CD4-positive, CD25-positive, alpha-beta regulatory T cell (primary cell): ENCODE results near the gene TPRX2. TPM values are rescaled to one million over a fixed set of nuclear protein-coding genes. Genes with fewer than 3 reads are reported as not detected.
"Not testable (repeated sequence)": the region's sequence is repeated elsewhere in the genome, so short reads cannot be mapped to it uniquely, and the experiment has no call there.

Experiments used
- ATAC-seq, 2 donors: fragments of 150-1000 bp; cut with Tn5 transposase; one replicate each; pipeline ENCODE4 v1.10.0; 2021; ENCODE audit warnings: low read depth in 2 of 2, moderate number of reproducible peaks in 2 of 2, moderate library complexity in 1 of 2
- DNase-seq, 3 donors: peaks; one replicate each; pipeline versions ENCODE4 v3.0.0 to v3.0.0-alpha.2; 2012 to 2022; ENCODE audit warnings: mixed read lengths in 1 of 3
- H3K27ac ChIP-seq: one replicate; pipeline ENCODE4 v1.7.0; 2013; ENCODE audit warnings: mild to moderate bottlenecking, low read length; ENCODE audit not compliant: insufficient read depth, poor library complexity, severe bottlenecking
- H3K27me3 ChIP-seq: one replicate; pipeline ENCODE4 v1.7.0; 2013; ENCODE audit warnings: low read length; ENCODE audit not compliant: control insufficient read depth, insufficient read depth
- H3K36me3 ChIP-seq: one replicate; pipeline ENCODE4 v1.7.0; 2013; ENCODE audit warnings: mild to moderate bottlenecking, low read length, moderate library complexity; ENCODE audit not compliant: control insufficient read depth, insufficient read depth
- H3K4me1 ChIP-seq: 2 replicates; pipeline ENCODE4 v1.7.0; 2013; ENCODE audit warnings: mild to moderate bottlenecking, low read length; ENCODE audit not compliant: insufficient read depth, control insufficient read depth, poor library complexity, severe bottlenecking
- H3K4me3 ChIP-seq: one replicate; pipeline ENCODE4 v1.7.0; 2013; ENCODE audit warnings: low read depth, mild to moderate bottlenecking, low read length, moderate library complexity
- H3K9me3 ChIP-seq, 2 experiments: 1 replicate in 1 of 2; 2 replicates in 1 of 2; pipeline ENCODE4 v1.7.0; 2013; ENCODE audit warnings: low read length in 2 of 2, mild to moderate bottlenecking in 1 of 2, moderate library complexity in 1 of 2; ENCODE audit not compliant: control insufficient read depth in 2 of 2
- H3K27ac Mint-ChIP-seq, 3 donors: one replicate each; pipeline ENCODE4 v1.8.0; 2020 to 2022; ENCODE audit warnings: mild to moderate bottlenecking in 3 of 3, mixed read lengths in 3 of 3, moderate library complexity in 2 of 3
- H3K27me3 Mint-ChIP-seq: one replicate; pipeline ENCODE4 v1.8.0; 2022; ENCODE audit warnings: mild to moderate bottlenecking, mixed read lengths
- H3K36me3 Mint-ChIP-seq: one replicate; pipeline ENCODE4 v1.8.0; 2020; ENCODE audit warnings: mixed read lengths
- H3K4me1 Mint-ChIP-seq, 4 donors: one replicate each; pipeline ENCODE4 v1.8.0; 2020 to 2022; ENCODE audit warnings: mixed read lengths in 4 of 4, mild to moderate bottlenecking in 1 of 4
- H3K4me3 Mint-ChIP-seq, 4 donors: one replicate each; pipeline ENCODE4 v1.8.0; 2020 to 2022; ENCODE audit warnings: mild to moderate bottlenecking in 4 of 4, mixed read lengths in 4 of 4, moderate library complexity in 3 of 4
- H3K9me3 Mint-ChIP-seq, 7 donors: one replicate each; pipeline ENCODE4 v1.8.0; 2020 to 2022; ENCODE audit warnings: mixed read lengths in 7 of 7, mild to moderate bottlenecking in 3 of 7, moderate library complexity in 2 of 7
- polyA plus RNA-seq, 4 donors: library from polyadenylated mRNA; unstranded; fragments of 300-500 nt; fragmentation: Illumina TruSeq; gene quantifications; one replicate each; pipeline ENCODE4 v1.2.3, GENCODE V29; 2021
- total RNA-seq: library from RNA; stranded (reverse); gene quantifications from one replicate; pipeline ENCODE4 v1.2.3, GENCODE V29; 2022

The TPRX2 gene
- total RNA-seq: not detected
- polyA plus RNA-seq: not detected

- not testable (repeated sequence) for H3K36me3 Mint-ChIP-seq, H3K9me3 ChIP-seq, H3K4me3 Mint-ChIP-seq, H3K27me3 Mint-ChIP-seq, H3K36me3 ChIP-seq, H3K9me3 Mint-ChIP-seq, H3K27ac ChIP-seq, H3K27me3 ChIP-seq, H3K4me3 ChIP-seq, ATAC-seq, DNase-seq, H3K4me1 Mint-ChIP-seq, H3K4me1 ChIP-seq, H3K27ac Mint-ChIP-seq
Measured at GRCh38 chr19:47858646-47859285, at the start of gene TPRX2. Gene TPRX2, plus strand, starts transcription at chr19:47859235. Its CDS starts 12 bp downstream, at chr19:47859247.

- no peak overlapping the region for H3K27ac Mint-ChIP-seq
- ATAC-seq (peak; percentile 52 to 55), DNase-seq (peak; percentile 55 to 58 (median 57))
- H3K27me3 Mint-ChIP-seq: peaks cover 6% of the 10 kb centered on the region
- Histone ChIP-seq H3K4me3 (no peak overlapping the region), H3K36me3 (no peaks in the 10 kb centered on the region), H3K4me1 (no peaks in the 10 kb centered on the region), H3K9me3 (no peaks in the 10 kb centered on the region), H3K27ac (no peak overlapping the region), H3K27me3 (no peaks in the 10 kb centered on the region)
- H3K4me3 Mint-ChIP-seq: no peak overlapping the region
- peaks cover 0 to 2% (median 0%) of the 10 kb centered on the region in 4 donors for H3K4me1 Mint-ChIP-seq
- no peaks in the 10 kb centered on the region for H3K36me3 Mint-ChIP-seq
- no peaks in the 10 kb centered on the region for H3K9me3 Mint-ChIP-seq
Measured at GRCh38 chr19:47813304-47813994, 45.6 kb upstream of the TPRX2 start.

- DNase-seq (no peak), ATAC-seq (no peak)
- H3K4me3 ChIP-seq: no peak overlapping the region
- Mint-ChIP-seq H3K4me3 (no peak overlapping the region), H3K27ac (no peak overlapping the region), H3K4me1 (peaks cover 0 to 2% (median 0%) of the 10 kb centered on the region in 4 donors), H3K27me3 (peaks cover 11% of the 10 kb centered on the region), H3K9me3 (no peaks in the 10 kb centered on the region), H3K36me3 (no peaks in the 10 kb centered on the region)
- no peak overlapping the region for H3K27ac ChIP-seq
- H3K9me3 ChIP-seq: no peaks in the 10 kb centered on the region
- H3K4me1 ChIP-seq: no peaks in the 10 kb centered on the region
- no peaks in the 10 kb centered on the region for H3K27me3 ChIP-seq
- H3K36me3 ChIP-seq: no peaks in the 10 kb centered on the region
Measured at GRCh38 chr19:47813995-47814328, 45.1 kb upstream of the TPRX2 start.

GRCh38 chr19:47816270-47816669, 42.8 kb upstream of the TPRX2 start:
- not testable (repeated sequence) for H3K4me3 ChIP-seq, H3K27ac ChIP-seq, DNase-seq, H3K4me3 Mint-ChIP-seq, H3K36me3 Mint-ChIP-seq, H3K9me3 Mint-ChIP-seq, ATAC-seq, H3K27me3 ChIP-seq, H3K27ac Mint-ChIP-seq, H3K9me3 ChIP-seq, H3K36me3 ChIP-seq, H3K4me1 Mint-ChIP-seq, H3K4me1 ChIP-seq
- H3K27me3 Mint-ChIP-seq: peaks cover 25% of the 10 kb centered on the region

GRCh38 chr19:47818221-47818620, 40.8 kb upstream of the TPRX2 start:
- H3K27me3 Mint-ChIP-seq: peaks cover 34% of the 10 kb centered on the region
- not testable (repeated sequence) for H3K4me3 Mint-ChIP-seq, H3K9me3 Mint-ChIP-seq, H3K27ac Mint-ChIP-seq, H3K4me1 Mint-ChIP-seq, H3K4me1 ChIP-seq, H3K27ac ChIP-seq, H3K36me3 ChIP-seq, DNase-seq, H3K27me3 ChIP-seq, ATAC-seq, H3K9me3 ChIP-seq, H3K36me3 Mint-ChIP-seq, H3K4me3 ChIP-seq

- peak overlapping the region in 2 of 3 donors; percentile 75 to 78 for H3K27ac Mint-ChIP-seq
- DNase-seq: no peak
- peaks cover 0 to 5% (median 0%) of the 10 kb centered on the region in 4 donors for H3K4me1 Mint-ChIP-seq
- Histone ChIP-seq H3K4me3 (no peak overlapping the region), H3K27ac (no peak overlapping the region), H3K4me1 (no peaks in the 10 kb centered on the region), H3K36me3 (no peaks in the 10 kb centered on the region), H3K9me3 (no peaks in the 10 kb centered on the region), H3K27me3 (peaks cover 3% of the 10 kb centered on the region)
- no peak overlapping the region for H3K4me3 Mint-ChIP-seq
- peaks cover 31% of the 10 kb centered on the region for H3K27me3 Mint-ChIP-seq
- ATAC-seq: no peak
- no peaks in the 10 kb centered on the region for H3K36me3 Mint-ChIP-seq
- peaks cover 0 to 3% (median 0%) of the 10 kb centered on the region in 7 donors for H3K9me3 Mint-ChIP-seq
Measured at GRCh38 chr19:47819858-47820257, 39.2 kb upstream of the TPRX2 start.

- H3K27me3 Mint-ChIP-seq: peaks cover 31% of the 10 kb centered on the region
Measured at GRCh38 chr19:47820410-47820809, 38.6 kb upstream of the TPRX2 start.

More at GRCh38 chr19:47820410-47820809, 38.6 kb upstream of the TPRX2 start:
- no peak for DNase-seq
- Mint-ChIP-seq H3K4me1 (peaks cover 0 to 5% (median 0%) of the 10 kb centered on the region in 4 donors), H3K4me3 (no peak overlapping the region), H3K9me3 (peaks cover 0 to 3% (median 0%) of the 10 kb centered on the region in 7 donors), H3K36me3 (no peaks in the 10 kb centered on the region), H3K27ac (peak overlapping the region in 2 of 3 donors; percentile 55 to 75)
- H3K4me1 ChIP-seq: no peaks in the 10 kb centered on the region
- H3K36me3 ChIP-seq: no peaks in the 10 kb centered on the region
- H3K4me3 ChIP-seq: no peak overlapping the region
- no peaks in the 10 kb centered on the region for H3K9me3 ChIP-seq
- ATAC-seq: no peak
- H3K27me3 ChIP-seq: peaks cover 3% of the 10 kb centered on the region
- no peak overlapping the region for H3K27ac ChIP-seq
